ENCODE results near the gene ADIPOQ. TPM values are rescaled to one million over a fixed set of nuclear protein-coding genes. Genes with fewer than 3 reads are reported as not detected.

ADIPOQ gene
- total RNA-seq, 4 donors from 2014 or later, result 10.7 to 21.6 (median 19.7) TPM

DNA sequence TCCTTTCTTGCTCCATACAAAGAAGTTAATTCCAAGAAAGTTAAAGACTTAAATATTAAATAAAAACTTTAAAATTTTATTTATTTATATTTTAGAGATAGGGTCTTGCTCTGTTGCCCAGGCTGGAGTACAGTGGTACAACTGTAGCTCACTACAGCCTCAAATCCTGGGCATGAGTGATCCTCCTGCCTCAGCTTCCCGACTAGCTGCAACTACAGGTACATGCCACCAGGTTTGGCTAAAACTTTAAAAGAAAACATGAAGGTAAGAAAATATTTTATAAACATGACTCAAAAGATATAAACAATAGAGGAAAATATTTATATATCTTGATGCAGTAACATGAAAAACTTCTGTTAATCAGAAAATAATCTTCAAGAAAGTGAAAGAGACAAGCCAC, 33.2 kb downstream of the ADIPOQ start:
- Histone ChIP-seq H3K9me3 (no peaks in the 10 kb centered on the region), H3K4me3 (no peak overlapping the region), H3K4me1 (peaks cover 4% of the 10 kb centered on the region), H3K36me3 (no peaks in the 10 kb centered on the region), H3K27me3 (no peaks in the 10 kb centered on the region), H3K27ac (no peak overlapping the region)
- TF ChIP-seq POLR2A (IDR thresholded peaks at IDR 0.05), result no peak
- TF ChIP-seq POLR2AphosphoS5 (IDR thresholded peaks at IDR 0.05), result no peak
- DNase-seq (ENCODE audit: low spot score in 2 of 2), result no peak
- WGBS, result 48% methylated on average over 1 of the region's 1 CpG

DNA sequence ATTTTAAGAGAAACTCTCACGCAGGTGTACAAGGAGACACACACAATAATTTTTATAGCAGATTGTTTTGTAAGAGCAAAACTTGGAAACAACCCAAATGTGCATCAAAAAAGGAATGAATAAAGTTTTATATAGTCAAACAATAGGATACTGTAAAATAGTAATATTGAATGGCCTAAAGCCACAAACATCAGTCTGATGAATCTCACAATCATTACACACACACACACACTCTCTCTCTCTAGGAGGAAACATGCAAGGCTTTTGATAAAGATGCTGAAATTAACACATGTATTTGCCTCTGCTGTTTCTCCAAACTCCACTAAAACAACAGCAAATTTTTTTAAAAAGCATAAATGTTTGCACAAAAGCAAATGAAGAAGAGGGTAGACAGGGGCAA, 37.3 kb downstream of the ADIPOQ start:
- Histone ChIP-seq H3K36me3 (no peaks in the 10 kb centered on the region), H3K27ac (no peak overlapping the region), H3K4me3 (no peak overlapping the region), H3K9me3 (no peaks in the 10 kb centered on the region), H3K4me1 (no peaks in the 10 kb centered on the region), H3K27me3 (no peaks in the 10 kb centered on the region)
- DNase-seq (ENCODE audit: low spot score in 2 of 2), result no peak
- TF ChIP-seq, protein P1, sequence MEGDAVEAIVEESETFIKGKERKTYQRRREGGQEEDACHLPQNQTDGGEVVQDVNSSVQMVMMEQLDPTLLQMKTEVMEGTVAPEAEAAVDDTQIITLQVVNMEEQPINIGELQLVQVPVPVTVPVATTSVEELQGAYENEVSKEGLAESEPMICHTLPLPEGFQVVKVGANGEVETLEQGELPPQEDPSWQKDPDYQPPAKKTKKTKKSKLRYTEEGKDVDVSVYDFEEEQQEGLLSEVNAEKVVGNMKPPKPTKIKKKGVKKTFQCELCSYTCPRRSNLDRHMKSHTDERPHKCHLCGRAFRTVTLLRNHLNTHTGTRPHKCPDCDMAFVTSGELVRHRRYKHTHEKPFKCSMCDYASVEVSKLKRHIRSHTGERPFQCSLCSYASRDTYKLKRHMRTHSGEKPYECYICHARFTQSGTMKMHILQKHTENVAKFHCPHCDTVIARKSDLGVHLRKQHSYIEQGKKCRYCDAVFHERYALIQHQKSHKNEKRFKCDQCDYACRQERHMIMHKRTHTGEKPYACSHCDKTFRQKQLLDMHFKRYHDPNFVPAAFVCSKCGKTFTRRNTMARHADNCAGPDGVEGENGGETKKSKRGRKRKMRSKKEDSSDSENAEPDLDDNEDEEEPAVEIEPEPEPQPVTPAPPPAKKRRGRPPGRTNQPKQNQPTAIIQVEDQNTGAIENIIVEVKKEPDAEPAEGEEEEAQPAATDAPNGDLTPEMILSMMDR (IDR thresholded peaks at IDR 0.05), result no peak
- TF ChIP-seq EP300 (IDR thresholded peaks at IDR 0.05) (no peak), POLR2AphosphoS5 (IDR thresholded peaks at IDR 0.05) (no peak), POLR2A (IDR thresholded peaks at IDR 0.05) (no peak)
- 90% methylated on average over 1 of the region's 1 CpG for WGBS

DNA sequence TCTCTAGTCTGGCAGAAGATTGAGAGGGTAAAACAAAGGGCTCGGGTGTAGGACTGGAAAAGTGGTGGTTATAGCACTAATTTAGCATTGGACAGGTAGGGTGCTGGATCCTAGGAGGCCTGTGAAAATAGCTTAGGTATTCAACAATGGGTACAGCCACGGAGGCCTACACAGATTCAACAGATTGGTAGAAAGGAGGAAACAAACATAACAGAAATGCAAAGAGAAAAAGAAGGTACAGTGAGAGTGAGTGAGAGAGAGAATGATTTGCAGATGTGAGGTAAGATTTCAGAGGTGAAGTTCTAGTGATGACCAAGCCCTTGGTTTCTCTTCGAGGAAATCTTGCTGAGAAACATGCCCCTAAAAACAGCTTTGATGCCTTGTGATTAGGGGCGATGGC, 37.9 kb downstream of the ADIPOQ start:
- no peak for DNase-seq (ENCODE audit: low spot score in 2 of 2)
- TF ChIP-seq EP300 (IDR thresholded peaks at IDR 0.05) (no peak), POLR2A (IDR thresholded peaks at IDR 0.05) (no peak), POLR2AphosphoS5 (IDR thresholded peaks at IDR 0.05) (no peak)
- TF ChIP-seq, protein P1 (IDR thresholded peaks at IDR 0.05), result no peak

DNA sequence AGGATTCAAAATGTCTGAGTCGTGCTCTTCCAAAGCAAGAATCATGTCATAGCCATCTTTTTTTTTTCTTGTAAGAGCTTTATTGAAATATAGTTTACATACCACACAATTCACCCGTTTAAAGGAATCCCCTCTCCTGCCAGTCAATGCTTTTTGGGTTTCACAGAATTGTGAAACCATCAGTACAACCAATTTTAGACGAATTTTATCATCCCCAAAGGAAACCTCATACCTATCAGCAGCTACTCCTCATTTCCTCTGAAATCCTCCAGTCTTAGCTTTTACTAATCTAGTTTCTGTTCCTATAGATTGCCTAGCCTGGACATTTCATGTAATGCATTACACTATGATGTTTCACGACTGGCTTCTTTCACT, 39.6 kb downstream of the ADIPOQ start:
- 64% methylated on average over 4 of the region's 4 CpGs for WGBS
- TF ChIP-seq EP300 (IDR thresholded peaks at IDR 0.05) (no peak), POLR2AphosphoS5 (IDR thresholded peaks at IDR 0.05) (no peak), POLR2A (IDR thresholded peaks at IDR 0.05) (no peak)
- TF ChIP-seq, protein P1 (IDR thresholded peaks at IDR 0.05), result no peak

More for the DNA sequence above, 37.9 kb downstream of the ADIPOQ start:
- WGBS, result 87% methylated on average over 4 of the region's 4 CpGs
- Histone ChIP-seq H3K27ac (no peak overlapping the region), H3K4me3 (no peak overlapping the region), H3K4me1 (no peaks in the 10 kb centered on the region), H3K27me3 (no peaks in the 10 kb centered on the region), H3K36me3 (no peaks in the 10 kb centered on the region), H3K9me3 (no peaks in the 10 kb centered on the region)

DNA sequence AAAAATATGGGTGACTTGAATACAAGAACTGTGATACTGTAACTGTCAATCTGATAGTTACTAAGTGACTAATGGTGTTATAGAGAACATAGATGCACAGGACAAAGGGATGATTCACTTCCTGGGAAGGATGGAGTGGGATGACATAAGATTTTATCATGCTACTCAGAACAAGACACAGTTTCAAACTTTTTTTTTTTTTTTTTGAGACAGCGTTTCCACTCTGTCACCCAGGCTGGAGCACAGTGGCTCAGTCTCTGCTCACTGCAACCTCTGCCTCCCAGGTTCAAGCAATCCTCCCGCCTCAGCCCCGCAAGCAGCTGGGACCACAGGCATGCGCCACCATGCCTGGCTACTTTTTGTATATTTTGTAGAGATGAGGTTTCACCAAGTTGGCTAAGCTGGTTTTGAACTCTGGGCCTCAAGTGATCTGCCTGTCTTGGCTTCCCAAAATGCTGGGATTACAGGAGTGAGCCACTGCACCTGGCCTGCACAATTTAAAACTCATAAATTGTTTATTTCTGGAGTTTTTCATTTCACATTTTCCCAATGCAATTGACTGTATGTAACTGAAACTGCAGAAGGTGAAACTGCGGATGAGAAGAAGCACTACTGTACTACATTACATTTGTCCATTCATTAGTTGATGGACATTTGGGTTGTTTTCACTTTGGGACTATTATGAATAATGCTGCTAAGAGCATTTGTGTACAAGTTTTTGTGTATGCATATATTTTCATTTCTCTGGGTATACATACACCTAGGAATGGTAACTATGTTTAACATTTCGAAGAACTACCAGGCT, 40.6 kb downstream of the ADIPOQ start:
- Histone ChIP-seq H3K9me3 (no peaks in the 10 kb centered on the region), H3K36me3 (no peaks in the 10 kb centered on the region), H3K27ac (no peak overlapping the region), H3K27me3 (no peaks in the 10 kb centered on the region), H3K4me3 (no peak overlapping the region), H3K4me1 (no peaks in the 10 kb centered on the region)
- DNase-seq (ENCODE audit: low spot score in 2 of 2), result no peak
- WGBS, result 81% methylated on average over 6 of the region's 6 CpGs
- TF ChIP-seq EP300 (IDR thresholded peaks at IDR 0.05) (no peak), POLR2AphosphoS5 (IDR thresholded peaks at IDR 0.05) (no peak), POLR2A (IDR thresholded peaks at IDR 0.05) (no peak)
- TF ChIP-seq, protein P1 (IDR thresholded peaks at IDR 0.05), result no peak

More for the DNA sequence above, 39.6 kb downstream of the ADIPOQ start:
- Histone ChIP-seq H3K27me3 (no peaks in the 10 kb centered on the region), H3K27ac (no peak overlapping the region), H3K9me3 (no peaks in the 10 kb centered on the region), H3K36me3 (no peaks in the 10 kb centered on the region), H3K4me1 (no peaks in the 10 kb centered on the region), H3K4me3 (no peak overlapping the region)
- no peak for DNase-seq (ENCODE audit: low spot score in 2 of 2)
